Fibroblast of the aortic adventitia (primary cell): ENCODE data around the gene SLC2A4RG. TPM values are rescaled to one million over a fixed set of nuclear protein-coding genes. Genes with fewer than 3 reads are reported as not detected.

Experiments used
- DNase-seq: peaks from one replicate; pipeline ENCODE4 v3.0.0-alpha.2; 2010; ENCODE audit warnings: low read depth
- H3K4me3 ChIP-seq: 2 replicates; pipeline ENCODE4 v1.5.1; 2011; ENCODE audit warnings: low read depth, mild to moderate bottlenecking, control low read depth, low read length, moderate library complexity
- CTCF ChIP-seq: IDR thresholded peaks from 2 replicates; pipeline ENCODE4 v1.5.1; 2011; ENCODE audit warnings: mild to moderate bottlenecking, low read length, control low read depth, inconsistent platforms; ENCODE audit not compliant: insufficient read depth
- total RNA-seq: library from RNA; depleted of rRNA; stranded (reverse); fragments of >200 nt; gene quantifications from 2 replicates; pipeline ENCODE4 v1.2.3, GENCODE V29; 2012; ENCODE audit warnings: low replicate concordance

SLC2A4RG gene
- total RNA-seq, 1 donor, result 39.2 TPM

GRCh38 chr20:63751471-63752271, 12.1 kb downstream of the SLC2A4RG start:
- no peak overlapping the region for H3K4me3 ChIP-seq
- TF ChIP-seq CTCF, result no peak
- no peak for DNase-seq

GRCh38 chr20:63752411-63753101, 13.0 kb downstream of the SLC2A4RG start:
- TF ChIP-seq CTCF, result no peak
- no peak overlapping the region for H3K4me3 ChIP-seq
- no peak for DNase-seq

DNA sequence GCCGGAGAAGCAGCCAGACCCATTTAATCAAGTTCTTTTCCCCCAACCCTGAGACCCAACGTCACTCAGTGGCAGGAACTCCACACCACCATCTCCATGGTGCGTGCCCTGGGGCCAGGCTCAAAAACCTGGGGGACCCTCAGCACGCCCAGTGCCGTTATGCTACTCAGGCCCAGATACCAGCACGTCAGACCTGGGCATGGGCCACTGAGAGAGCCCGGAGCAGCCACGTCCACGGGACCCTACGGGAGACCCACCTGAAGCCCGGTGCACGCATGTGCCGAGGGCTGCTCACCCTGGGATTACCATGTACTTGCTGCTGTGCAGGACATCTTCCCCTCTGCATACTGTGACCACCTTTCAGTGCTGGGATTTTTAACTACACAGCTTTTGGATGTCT, 13.8 kb downstream of the SLC2A4RG start:
- H3K4me3 ChIP-seq, result no peak overlapping the region
- TF ChIP-seq CTCF, result no peak
- DNase-seq, result no peak

DNA sequence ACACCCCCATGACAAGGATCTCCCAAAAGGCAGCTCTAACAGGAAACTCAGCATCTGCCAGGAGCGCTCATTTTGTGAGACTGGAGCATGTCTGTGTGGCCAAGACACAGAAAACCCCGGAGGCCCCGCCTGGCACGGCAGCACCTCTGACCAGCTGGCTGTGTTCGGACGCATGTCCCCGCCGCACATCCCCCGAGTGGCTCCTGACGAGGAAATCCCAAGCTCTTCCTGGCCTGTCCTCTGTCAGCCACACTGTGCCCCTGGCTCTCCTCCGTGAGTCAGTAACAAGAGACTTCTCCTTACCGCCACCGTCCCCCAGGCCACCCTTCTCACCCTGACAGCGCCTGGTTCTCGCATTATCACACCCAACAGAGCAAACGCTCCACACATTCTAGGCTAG, 14.4 kb downstream of the SLC2A4RG start:
- no peak overlapping the region for H3K4me3 ChIP-seq
- no peak for TF ChIP-seq CTCF
- DNase-seq, result no peak

- no peak overlapping the region for H3K4me3 ChIP-seq
- DNase-seq, result no peak
- TF ChIP-seq CTCF, result no peak
These were observed 16.5 kb downstream of the SLC2A4RG start for GRCh38 chr20:63755933-63756647.

DNA sequence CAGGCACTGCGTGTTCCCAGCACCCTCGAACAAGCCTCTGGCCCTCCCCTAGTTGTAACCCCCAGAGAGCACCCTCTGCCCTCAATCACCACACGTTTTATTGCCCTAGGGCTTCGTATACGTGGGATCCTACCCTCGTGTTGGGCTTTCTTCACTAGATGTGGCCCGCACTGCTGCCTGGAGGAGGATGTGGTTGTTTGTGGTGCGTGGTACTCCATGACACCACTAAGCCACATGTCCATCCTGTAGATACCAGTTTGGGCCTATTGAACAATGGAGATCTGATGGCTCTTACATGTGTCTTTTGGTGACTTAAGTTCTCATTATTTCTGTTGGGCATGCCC, 17.0 kb downstream of the SLC2A4RG start:
- TF ChIP-seq CTCF, result no peak
- DNase-seq, result no peak

More for the DNA sequence above, 17.0 kb downstream of the SLC2A4RG start:
- no peak overlapping the region for H3K4me3 ChIP-seq
